ENCODE data around the gene TMEM119. TPM values are rescaled to one million over a fixed set of nuclear protein-coding genes. Genes with fewer than 3 reads are reported as not detected.
"Not testable (repeated sequence)": the region's sequence is repeated elsewhere in the genome, so short reads cannot be mapped to it uniquely, and the experiment has no call there.

TMEM119 gene
- total RNA-seq, 1 donor, result 164 TPM

DNA sequence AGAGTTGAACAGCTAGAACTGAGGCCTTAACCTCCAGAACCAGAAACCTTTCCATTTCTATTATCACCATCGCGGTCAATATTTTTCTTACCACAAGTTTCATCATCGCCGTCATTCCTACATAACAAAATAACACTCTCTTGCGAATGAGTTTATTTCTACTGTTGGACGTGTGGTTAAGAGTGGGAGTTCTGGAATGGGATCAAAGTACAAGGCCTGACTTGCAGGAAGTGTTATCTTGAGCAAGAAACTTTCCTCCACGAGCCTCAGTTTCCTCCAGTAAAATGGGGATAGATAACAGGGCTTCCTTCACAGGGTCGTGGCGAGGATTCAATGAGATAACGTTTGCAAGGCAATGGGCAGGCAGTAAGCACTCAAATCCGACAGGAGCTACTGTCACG lies 37.6 kb downstream of the TMEM119 start:
- DNase-seq (ENCODE audit: low read depth), result peak; percentile 76
- TF ChIP-seq, protein P1, sequence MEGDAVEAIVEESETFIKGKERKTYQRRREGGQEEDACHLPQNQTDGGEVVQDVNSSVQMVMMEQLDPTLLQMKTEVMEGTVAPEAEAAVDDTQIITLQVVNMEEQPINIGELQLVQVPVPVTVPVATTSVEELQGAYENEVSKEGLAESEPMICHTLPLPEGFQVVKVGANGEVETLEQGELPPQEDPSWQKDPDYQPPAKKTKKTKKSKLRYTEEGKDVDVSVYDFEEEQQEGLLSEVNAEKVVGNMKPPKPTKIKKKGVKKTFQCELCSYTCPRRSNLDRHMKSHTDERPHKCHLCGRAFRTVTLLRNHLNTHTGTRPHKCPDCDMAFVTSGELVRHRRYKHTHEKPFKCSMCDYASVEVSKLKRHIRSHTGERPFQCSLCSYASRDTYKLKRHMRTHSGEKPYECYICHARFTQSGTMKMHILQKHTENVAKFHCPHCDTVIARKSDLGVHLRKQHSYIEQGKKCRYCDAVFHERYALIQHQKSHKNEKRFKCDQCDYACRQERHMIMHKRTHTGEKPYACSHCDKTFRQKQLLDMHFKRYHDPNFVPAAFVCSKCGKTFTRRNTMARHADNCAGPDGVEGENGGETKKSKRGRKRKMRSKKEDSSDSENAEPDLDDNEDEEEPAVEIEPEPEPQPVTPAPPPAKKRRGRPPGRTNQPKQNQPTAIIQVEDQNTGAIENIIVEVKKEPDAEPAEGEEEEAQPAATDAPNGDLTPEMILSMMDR (IDR thresholded peaks at IDR 0.05; ENCODE audit: insufficient read depth, low read length), result no peak

DNA sequence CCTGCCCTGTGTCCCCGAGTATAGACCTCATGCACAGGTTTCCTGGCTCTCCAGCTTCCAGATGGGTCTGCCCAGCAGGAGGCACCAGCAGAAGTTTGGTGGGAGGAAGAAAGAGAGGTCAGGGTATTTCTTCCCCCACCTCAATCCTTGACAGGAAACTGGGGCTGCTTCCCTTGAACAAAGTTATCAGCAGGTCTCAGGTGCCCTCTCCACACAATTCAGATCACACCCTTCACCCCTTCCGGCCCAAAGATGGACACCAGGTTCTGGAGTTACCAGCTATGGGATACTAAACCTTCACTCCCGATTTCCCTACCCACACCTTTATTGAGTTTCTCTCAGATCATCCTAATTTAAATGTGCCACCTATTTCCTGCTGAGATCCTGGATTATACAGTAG lies 38.1 kb downstream of the TMEM119 start:
- TF ChIP-seq, protein P1 (IDR thresholded peaks at IDR 0.05; ENCODE audit: insufficient read depth, low read length), result no peak
- peak overlapping the region; percentile 99 for H3K4me3 ChIP-seq (ENCODE audit: low read depth, low read length)
- DNase-seq (ENCODE audit: low read depth), result no peak

More for the DNA sequence above, 37.6 kb downstream of the TMEM119 start:
- peak overlapping the region; percentile 99 for H3K4me3 ChIP-seq (ENCODE audit: low read depth, low read length)

DNA sequence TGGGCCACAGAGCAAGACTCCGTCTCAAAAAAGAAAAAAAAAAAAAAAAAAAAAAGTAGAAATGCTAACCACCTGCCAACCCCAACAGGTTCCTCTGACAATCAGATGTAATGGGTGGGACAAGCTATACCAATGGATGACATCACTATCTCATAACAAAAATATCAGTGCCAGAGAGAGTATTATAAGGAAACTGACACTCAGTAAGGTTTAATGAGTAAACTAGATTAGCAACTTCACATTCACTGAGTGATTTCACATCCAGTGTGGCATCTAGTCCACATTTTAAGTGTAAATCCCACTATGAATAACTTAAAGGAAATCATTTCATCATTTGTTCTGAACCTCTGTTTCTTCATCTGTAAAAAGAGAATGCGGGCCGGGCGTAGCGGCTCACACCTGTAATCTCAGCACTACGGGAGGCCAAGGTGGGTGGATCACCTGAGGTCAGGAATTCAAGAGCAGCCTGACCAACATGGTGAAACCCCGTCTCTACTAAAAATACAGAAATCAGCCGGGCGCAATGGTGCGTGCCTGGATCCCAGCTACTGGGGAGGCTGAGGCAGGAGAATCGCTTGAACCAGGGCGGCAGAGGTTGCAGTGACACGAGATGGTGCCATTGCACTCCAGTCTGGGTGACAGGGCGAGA lies 38.8 kb downstream of the TMEM119 start:
- no peak for DNase-seq (ENCODE audit: low read depth)
- TF ChIP-seq, protein P1 (IDR thresholded peaks at IDR 0.05; ENCODE audit: insufficient read depth, low read length), result no peak
- peak overlapping the region; percentile 99 for H3K4me3 ChIP-seq (ENCODE audit: low read depth, low read length)

DNA sequence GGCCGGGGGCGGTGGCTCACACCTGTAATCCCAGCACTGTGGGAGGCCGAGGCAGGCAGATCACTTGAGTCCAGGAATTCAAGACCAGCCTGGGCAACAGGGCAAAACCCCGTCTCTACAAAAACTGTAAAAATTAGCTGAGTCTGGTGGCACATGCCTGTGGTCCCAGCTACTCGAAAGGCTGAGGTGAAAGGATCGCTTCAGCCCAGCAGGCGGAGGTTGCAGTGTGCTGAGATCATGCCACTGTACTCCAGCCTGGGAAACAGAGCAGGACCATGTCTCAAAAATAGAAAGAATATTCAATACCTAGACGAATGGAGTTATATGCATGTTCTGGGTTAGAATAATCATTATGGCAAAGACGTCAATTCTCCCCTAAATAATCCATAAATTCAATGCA lies 42.5 kb downstream of the TMEM119 start:
- not testable (repeated sequence) for DNase-seq (ENCODE audit: low read depth); H3K4me3 ChIP-seq (ENCODE audit: low read depth, low read length)

DNA sequence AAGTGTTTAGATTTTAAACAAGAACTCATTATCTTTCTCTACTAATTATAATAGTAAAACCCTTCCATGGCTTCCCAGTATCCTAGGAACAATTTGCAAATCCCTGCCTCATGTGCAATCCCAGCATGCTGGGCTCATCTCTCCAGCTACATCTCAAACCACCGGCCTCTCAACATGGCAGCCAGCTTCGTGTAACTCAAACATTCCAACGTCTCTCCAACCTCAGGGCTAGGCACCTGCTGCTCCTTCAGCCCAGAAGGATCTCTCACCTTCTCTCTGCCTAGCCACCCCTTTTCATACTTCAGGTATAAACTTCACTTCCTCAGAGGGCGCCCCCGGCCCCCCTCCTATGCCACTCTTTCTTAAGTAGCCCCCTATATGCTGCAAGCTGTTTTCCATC lies 44.1 kb downstream of the TMEM119 start:
- TF ChIP-seq, protein P1 (IDR thresholded peaks at IDR 0.05; ENCODE audit: insufficient read depth, low read length), result no peak
- H3K4me3 ChIP-seq (ENCODE audit: low read depth, low read length), result no peak overlapping the region
- no peak for DNase-seq (ENCODE audit: low read depth)

DNA sequence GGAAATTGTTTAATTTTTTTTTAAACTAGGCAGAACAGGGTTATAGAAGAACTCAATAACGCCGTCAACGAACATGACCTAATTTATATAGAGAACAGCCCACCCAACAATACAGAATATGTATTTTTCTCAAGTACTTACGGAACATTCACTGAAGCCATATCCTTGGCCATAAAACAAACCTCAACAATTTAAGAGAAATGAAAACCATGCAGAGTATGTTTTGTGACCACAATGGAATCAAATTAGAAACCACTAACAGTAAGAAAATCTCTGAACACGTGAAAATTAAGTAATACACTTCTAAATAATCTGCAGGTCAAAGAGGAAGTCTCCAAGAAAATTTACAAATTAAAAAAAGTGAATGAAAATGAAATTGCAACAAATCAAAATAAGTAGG lies 46.3 kb downstream of the TMEM119 start:
- H3K4me3 ChIP-seq (ENCODE audit: low read depth, low read length), result no peak overlapping the region
- peak; percentile 57 for DNase-seq (ENCODE audit: low read depth)
- TF ChIP-seq, protein P1 (IDR thresholded peaks at IDR 0.05; ENCODE audit: insufficient read depth, low read length), result no peak

DNA sequence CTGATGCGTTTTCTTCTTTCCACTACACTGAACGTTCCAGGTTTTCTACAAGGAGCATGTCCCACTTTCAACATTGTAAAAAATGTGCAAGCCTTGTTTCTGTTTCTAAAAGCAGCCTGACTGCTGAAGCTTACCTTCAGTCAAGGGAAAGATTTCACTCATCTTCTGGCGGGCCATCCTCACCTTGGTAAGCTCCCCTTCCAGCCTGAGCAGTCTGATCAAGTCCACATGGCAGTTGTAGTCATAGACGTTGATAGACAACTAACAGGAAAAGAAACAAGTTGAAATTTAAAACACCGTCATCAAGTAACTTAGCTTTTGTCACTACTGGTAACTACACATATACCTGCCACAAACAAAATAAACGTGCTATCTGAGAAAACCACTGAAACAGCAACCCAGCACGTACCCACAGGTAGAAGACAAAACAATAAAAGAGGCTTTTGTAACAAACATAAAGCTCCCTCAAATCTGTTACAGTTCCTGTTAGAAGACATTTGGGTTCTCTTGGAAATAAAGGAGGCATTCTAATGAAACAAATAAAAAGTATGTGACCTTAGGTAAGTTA lies 48.8 kb downstream of the TMEM119 start:
- TF ChIP-seq, protein P1 (IDR thresholded peaks at IDR 0.05; ENCODE audit: insufficient read depth, low read length), result no peak
- H3K4me3 ChIP-seq (ENCODE audit: low read depth, low read length), result no peak overlapping the region
- DNase-seq (ENCODE audit: low read depth), result no peak
